Liver (tissue), 9 donors: ENCODE data around the gene BTF3L4. TPM values are rescaled to one million over a fixed set of nuclear protein-coding genes. Genes with fewer than 3 reads are reported as not detected.
A peak's percentile ranks its signal among the peaks of the same experiment; 100 is the strongest.

Source experiments
- DNase-seq: peaks from one replicate; pipeline ENCODE4 v3.0.0-alpha.2; 2017; ENCODE audit warnings: low spot score
- H3K27ac ChIP-seq, 2 donors: one replicate each; pipeline ENCODE4 v1.7.0; 2013; ENCODE audit warnings: inconsistent platforms in 2 of 2, low read length in 2 of 2, control low read depth in 1 of 2, low read depth in 1 of 2, mild to moderate bottlenecking in 1 of 2
- H3K27me3 ChIP-seq, 4 donors: one replicate each; pipeline versions ENCODE4 v1.6.1 to v1.7.0; 2013; ENCODE audit warnings: low read length in 3 of 4, inconsistent platforms in 1 of 4, mild to moderate bottlenecking in 1 of 4, moderate library complexity in 1 of 4; ENCODE audit not compliant: control insufficient read depth in 4 of 4, insufficient read depth in 4 of 4
- H3K36me3 ChIP-seq, 4 donors: one replicate each; pipeline versions ENCODE4 v1.6.1 to v1.7.0; 2013; ENCODE audit warnings: low read length in 3 of 4, mild to moderate bottlenecking in 3 of 4, low read depth in 1 of 4, moderate library complexity in 1 of 4; ENCODE audit not compliant: control insufficient read depth in 4 of 4, insufficient read depth in 3 of 4
- H3K4me1 ChIP-seq, 4 donors: one replicate each; pipeline versions ENCODE4 v1.6.1 to v1.7.0; 2013; ENCODE audit warnings: low read length in 3 of 4, mild to moderate bottlenecking in 3 of 4, moderate library complexity in 1 of 4; ENCODE audit not compliant: control insufficient read depth in 4 of 4, insufficient read depth in 4 of 4
- H3K4me3 ChIP-seq, 3 donors: one replicate each; pipeline versions ENCODE4 v1.6.1 to v1.7.0; 2013; ENCODE audit warnings: low read length in 3 of 3, control low read depth in 1 of 3, low read depth in 1 of 3, mild to moderate bottlenecking in 1 of 3
- H3K9ac ChIP-seq, 2 donors: one replicate each; pipeline ENCODE4 v1.7.0; 2013; ENCODE audit warnings: low read length in 2 of 2, mild to moderate bottlenecking in 2 of 2, moderate library complexity in 2 of 2, control low read depth in 1 of 2, low read depth in 1 of 2
- H3K9me3 ChIP-seq, 4 donors: one replicate each; pipeline versions ENCODE4 v1.6.1 to v1.7.0; 2013; ENCODE audit warnings: low read length in 3 of 4; ENCODE audit not compliant: control insufficient read depth in 4 of 4
- ATF3 ChIP-seq: IDR thresholded peaks from 2 replicates; pipeline ENCODE4 v1.6.1; 2016; ENCODE audit warnings: antibody characterized with exemption
- CTCF ChIP-seq: fragments of 150-350 bp; IDR thresholded peaks from 2 replicates; pipeline ENCODE4 v1.5.1; 2017; ENCODE audit warnings: improper control_type of control experiment, low read depth, low read length; ENCODE audit not compliant: missing input control
- EGR1 ChIP-seq, 2 donors: IDR thresholded peaks; 2 replicates each; pipeline ENCODE4 v1.6.1; 2016 to 2018; ENCODE audit warnings: antibody characterized with exemption in 2 of 2, low read depth in 2 of 2
- FOXA1 ChIP-seq: IDR thresholded peaks from 2 replicates; pipeline ENCODE4 v1.6.1; 2016; ENCODE audit warnings: antibody characterized with exemption
- FOXA2 ChIP-seq: IDR thresholded peaks from 2 replicates; pipeline ENCODE4 v1.6.1; 2016; ENCODE audit warnings: antibody characterized with exemption
- GABPA ChIP-seq, 2 donors: IDR thresholded peaks in 1 of 2; conservative IDR thresholded peaks in 1 of 2; 2 replicates each; pipeline ENCODE4 v1.6.1; 2016; ENCODE audit warnings: antibody characterized with exemption in 2 of 2, mild to moderate bottlenecking in 1 of 2, moderate library complexity in 1 of 2
- HNF4A ChIP-seq, 2 donors: conservative IDR thresholded peaks; 2 replicates each; pipeline ENCODE4 v1.6.1; 2016; ENCODE audit warnings: antibody characterized with exemption in 2 of 2, mild to moderate bottlenecking in 2 of 2
- HNF4G ChIP-seq: IDR thresholded peaks from 2 replicates; pipeline ENCODE4 v1.6.1; 2016; ENCODE audit warnings: antibody characterized with exemption
- JUND ChIP-seq, 2 donors: IDR thresholded peaks; 2 replicates each; pipeline ENCODE4 v1.6.1; 2016; ENCODE audit warnings: antibody characterized with exemption in 2 of 2
- MAX ChIP-seq: IDR thresholded peaks from 2 replicates; pipeline ENCODE4 v1.6.1; 2016; ENCODE audit warnings: antibody characterized with exemption
- NR2F2 ChIP-seq: IDR thresholded peaks from 2 replicates; pipeline ENCODE4 v1.6.1; 2016; ENCODE audit warnings: antibody characterized with exemption
- RAD21 ChIP-seq, 2 donors: IDR thresholded peaks; 2 replicates each; pipeline ENCODE4 v1.6.1; 2016; ENCODE audit warnings: antibody characterized with exemption in 2 of 2, mild to moderate bottlenecking in 2 of 2
- REST ChIP-seq: IDR thresholded peaks from 2 replicates; pipeline ENCODE4 v1.6.1; 2016; ENCODE audit warnings: antibody characterized with exemption, mild to moderate bottlenecking
- RXRA ChIP-seq, 2 donors: IDR thresholded peaks; 2 replicates each; pipeline ENCODE4 v1.6.1; 2017 to 2018; ENCODE audit warnings: antibody characterized with exemption in 2 of 2, mild to moderate bottlenecking in 1 of 2
- SP1 ChIP-seq: IDR thresholded peaks from 2 replicates; pipeline ENCODE4 v1.6.1; 2018; ENCODE audit warnings: antibody characterized with exemption, mild to moderate bottlenecking
- TAF1 ChIP-seq: conservative IDR thresholded peaks from 2 replicates; pipeline ENCODE4 v1.6.1; 2016; ENCODE audit warnings: antibody characterized with exemption, mild to moderate bottlenecking
- YY1 ChIP-seq: IDR thresholded peaks from 2 replicates; pipeline ENCODE4 v1.6.1; 2016; ENCODE audit warnings: antibody characterized with exemption, mild to moderate bottlenecking
- ZBTB33 ChIP-seq: IDR thresholded peaks from 2 replicates; pipeline ENCODE4 v1.6.1; 2016; ENCODE audit warnings: antibody characterized with exemption
- WGBS: extraction: QIAGEN DNeasy Blood & Tissue Kit; methylation state at CpG from one replicate; pipeline ENCODE4 v1.1.7; 2013; 5-methylcytosine and 5-hydroxymethylcytosine counted together
- polyA plus RNA-seq, 2 donors: library from polyadenylated mRNA; stranded (reverse) in 1 of 2; unstranded in 1 of 2; fragments of 200-250 nt in 1 of 2; fragments of >200 nt in 1 of 2; fragmentation: Nextera tagmentation in 1 of 2; extraction: Ambion mirVana in 1 of 2; gene quantifications; one replicate each; pipeline versions ENCODE4 v1.2.1 to v1.2.3, GENCODE V29; 2013 to 2015
- total RNA-seq, 2 donors: library from RNA; depleted of rRNA; stranded (reverse); fragments of >200 nt; gene quantifications; one replicate each; pipeline ENCODE4 v1.2.3, GENCODE V29; 2014
- donor health status: healthy.
- donor health status: healthy.
- donor health status: healthy.
- donor health status: healthy.
- donor health status: healthy.

The BTF3L4 gene
- total and polyA plus RNA-seq, 4 donors = 13.4 to 33.3 (median 18.5) TPM

GRCh38 chr1:52053862-52054261 lies 2.2 kb upstream of the BTF3L4 start:
- Histone ChIP-seq H3K27ac (no peak overlapping the region), H3K9ac (no peak overlapping the region), H3K9me3 (no peaks in the 10 kb centered on the region), H3K4me1 (peaks cover 2 to 33% (median 27%) of the 10 kb centered on the region in 4 donors), H3K36me3 (no peaks in the 10 kb centered on the region), H3K27me3 (no peaks in the 10 kb centered on the region), H3K4me3 (peak overlapping the region in 2 of 3 donors; percentile 86 to 89)
- no peak for TF ChIP-seq TAF1
- TF ChIP-seq ATF3 = no peak
- whole genome bisulfite sequencing = 95% methylated on average over 1 of the region's 1 CpG
- DNase-seq = no peak

GRCh38 chr1:52054496-52055065 lies 1.5 kb upstream of the BTF3L4 start:
- no peak for TF ChIP-seq RAD21 (IDR thresholded peaks at IDR 0.05)
- TF ChIP-seq EGR1 (IDR thresholded peaks at IDR 0.05; ENCODE audit: low read depth in 2 of 2) = no peak
- TF ChIP-seq YY1 = no peak
- WGBS = 3% methylated on average over 13 of the region's 13 CpGs
- peaks cover 2 to 33% (median 27%) of the 10 kb centered on the region in 4 donors for H3K4me1 ChIP-seq
- H3K9ac ChIP-seq = peak overlapping the region; percentile 72 to 95
- DNase-seq = no peak
- H3K27me3 ChIP-seq = no peaks in the 10 kb centered on the region
- no peaks in the 10 kb centered on the region for H3K9me3 ChIP-seq
- peak overlapping the region; percentile 86 to 94 (median 89) for H3K4me3 ChIP-seq
- no peaks in the 10 kb centered on the region for H3K36me3 ChIP-seq
- H3K27ac ChIP-seq = peak overlapping the region; percentile 96 to 98

- H3K4me1 ChIP-seq = peaks cover 2 to 33% (median 27%) of the 10 kb centered on the region in 4 donors
- H3K27me3 ChIP-seq = no peaks in the 10 kb centered on the region
- peak within 1 kb of the TSS; percentile 86 to 94 (median 89) for H3K4me3 ChIP-seq
- peaks cover 0 to 5% (median under 1%) of the 10 kb centered on the region in 4 donors for H3K36me3 ChIP-seq
- peak within 1 kb of the TSS; percentile 96 to 98 for H3K27ac ChIP-seq
- DNase-seq = peak; percentile 71
- TF ChIP-seq MAX (peak; percentile 45), FOXA2 (no peak), JUND (IDR thresholded peaks at IDR 0.05) (peak; percentile 55 to 57), FOXA1 (no peak), RXRA (IDR thresholded peaks at IDR 0.05) (peak; percentile 33 to 49), RAD21 (IDR thresholded peaks at IDR 0.05) (peak in 1 of 2 donors; percentile 38), ATF3 (peak; percentile 91), REST (peak; percentile 68), HNF4G (peak; percentile 41), ZBTB33 (peak; percentile 51), SP1 (peak; percentile 55), YY1 (peak; percentile 67), EGR1 (IDR thresholded peaks at IDR 0.05; ENCODE audit: low read depth in 2 of 2) (peak; percentile 9 to 60), CTCF (no peak), HNF4A (conservative IDR thresholded peaks at IDR 0.05) (peak; percentile 75 to 83), GABPA (IDR thresholded peaks at IDR 0.05 in 1 of 2, conservative IDR thresholded peaks at IDR 0.05 in 1 of 2) (peak; percentile 75 to 92), NR2F2 (no peak)
- H3K9ac ChIP-seq = peak within 1 kb of the TSS; percentile 72 to 95
- H3K9me3 ChIP-seq = no peaks in the 10 kb centered on the region
- WGBS = under 1% methylated on average over 45 of the region's 45 CpGs
Observed at GRCh38 chr1:52055066-52055865, 829 bp upstream of the BTF3L4 start, which contains the start of gene TXNDC12. TXNDC12 (minus strand) TSS chr1:52055191; CDS start chr1:52055096, 95 bp downstream.
